COLO668 (cell line): ENCODE results near the gene HMGN3.
A peak's percentile ranks its signal among the peaks of the same experiment; 100 is the strongest.
"Not testable (repeated sequence)": the region's sequence is repeated elsewhere in the genome, so short reads cannot be mapped to it uniquely, and the experiment has no call there.

Experiments used
- DNase-seq: peaks from one replicate; lab custom pipeline; 2025; ENCODE audit not compliant: unreplicated experiment; lab: John Stamatoyannopoulos, UW

The HMGN3 gene

GRCh38 chr6:79234150-79235022, at the start of gene HMGN3:
TSS of gene HMGN3 (minus strand) at chr6:79234682.
- DNase-seq: peak; percentile 90

GRCh38 chr6:79280756-79281155, 46.3 kb upstream of the HMGN3 start:
- no peak for DNase-seq

- DNase-seq: no peak
Measured at GRCh38 chr6:79277109-79277508, 42.6 kb upstream of the HMGN3 start.

- DNase-seq: no peak
Measured at GRCh38 chr6:79269877-79270276, 35.4 kb upstream of the HMGN3 start.

GRCh38 chr6:79267128-79267527, 32.6 kb upstream of the HMGN3 start:
- no peak for DNase-seq

- DNase-seq: no peak
Measured at GRCh38 chr6:79266051-79266450, 31.6 kb upstream of the HMGN3 start.

- no peak for DNase-seq
Measured at GRCh38 chr6:79263359-79263758, 28.9 kb upstream of the HMGN3 start.

GRCh38 chr6:79261666-79262065, 27.2 kb upstream of the HMGN3 start:
- no peak for DNase-seq

GRCh38 chr6:79260772-79261171, 26.3 kb upstream of the HMGN3 start:
- no peak for DNase-seq

GRCh38 chr6:79257381-79258205, 23.1 kb upstream of the HMGN3 start:
- DNase-seq: no peak

- not testable (repeated sequence) for DNase-seq
Measured at GRCh38 chr6:79256770-79257169, 22.3 kb upstream of the HMGN3 start.

GRCh38 chr6:79255086-79255485, 20.6 kb upstream of the HMGN3 start:
- not testable (repeated sequence) for DNase-seq

GRCh38 chr6:79250559-79250958, 16.1 kb upstream of the HMGN3 start:
- DNase-seq: no peak

- no peak for DNase-seq
Measured at GRCh38 chr6:79250107-79250514, 15.6 kb upstream of the HMGN3 start.

GRCh38 chr6:79249136-79249535, 14.7 kb upstream of the HMGN3 start:
- no peak for DNase-seq

GRCh38 chr6:79246891-79247290, 12.4 kb upstream of the HMGN3 start:
- DNase-seq: no peak

- DNase-seq: no peak
Measured at GRCh38 chr6:79241228-79241627, 6.7 kb upstream of the HMGN3 start.

- no peak for DNase-seq
Measured at GRCh38 chr6:79240509-79240908, 6.0 kb upstream of the HMGN3 start.

- DNase-seq: no peak
Measured at GRCh38 chr6:79239536-79240168, 5.2 kb upstream of the HMGN3 start.

GRCh38 chr6:79238919-79239318, 4.4 kb upstream of the HMGN3 start:
- no peak for DNase-seq

- no peak for DNase-seq
Measured at GRCh38 chr6:79236711-79237110, 2.2 kb upstream of the HMGN3 start.
